AG10803 (cell line): Measurements from ENCODE around the gene PRDM16.

ENCODE experiments used
- DNase-seq: peaks from one replicate; pipeline ENCODE4 v3.0.0; 2010; ENCODE audit warnings: low read depth
- H3K4me3 ChIP-seq: 2 replicates; pipeline ENCODE4 v1.5.1; 2011; ENCODE audit warnings: mild to moderate bottlenecking, low read length, control low read depth
- TF ChIP-seq, protein P1 (sequence below): conservative IDR thresholded peaks from 2 replicates; pipeline ENCODE4 v1.5.1; 2011; ENCODE audit warnings: mild to moderate bottlenecking, low read length, control low read depth, inconsistent platforms

Gene PRDM16

DNA sequence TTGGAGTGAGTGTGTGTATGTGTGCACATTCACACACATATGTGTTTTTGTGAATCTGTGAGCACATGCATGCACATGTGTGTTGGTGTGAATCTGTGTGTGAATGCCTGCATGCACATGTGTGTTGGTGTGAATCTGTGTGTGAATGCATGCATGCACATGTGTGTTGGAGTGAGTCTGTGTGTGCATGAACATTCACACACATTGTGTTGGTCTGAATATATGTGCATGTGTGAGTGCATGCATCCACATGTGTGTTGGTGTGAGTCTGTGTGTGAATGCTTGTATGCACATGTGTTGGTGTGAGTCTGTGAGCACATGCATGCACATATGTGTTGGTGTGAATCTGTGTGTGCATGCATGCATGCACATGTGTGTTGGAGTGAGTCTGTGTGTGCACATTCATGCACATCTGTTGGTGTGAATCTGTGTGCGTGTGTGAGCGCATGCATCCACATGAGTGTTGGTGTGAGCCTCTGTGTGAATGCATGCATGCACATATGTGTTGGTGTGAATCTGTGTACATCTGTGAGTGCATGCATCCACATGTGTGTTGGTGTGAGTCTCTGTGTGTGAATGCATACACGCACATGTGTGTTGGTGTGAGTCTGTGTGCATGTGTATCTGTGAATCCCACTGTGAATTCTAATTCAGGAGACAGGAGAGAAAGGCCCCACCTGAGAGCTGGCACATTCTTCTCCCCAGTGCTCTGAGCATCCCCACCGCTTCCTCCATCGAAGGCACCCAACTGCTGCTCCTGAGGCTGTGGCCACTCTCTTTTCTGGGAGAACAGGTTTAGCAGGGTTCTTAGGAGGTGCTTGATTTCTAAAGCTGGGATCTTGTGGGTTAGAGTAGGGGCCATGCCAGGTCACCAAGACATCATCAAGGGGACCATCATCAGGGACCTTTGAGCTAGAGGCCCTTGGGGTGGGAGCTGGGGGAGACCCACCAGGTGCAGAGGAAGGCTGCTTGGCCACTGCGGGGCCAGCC, 267.9 kb downstream of the PRDM16 start:
- H3K4me3 ChIP-seq, result no peak overlapping the region
- TF ChIP-seq, protein P1, sequence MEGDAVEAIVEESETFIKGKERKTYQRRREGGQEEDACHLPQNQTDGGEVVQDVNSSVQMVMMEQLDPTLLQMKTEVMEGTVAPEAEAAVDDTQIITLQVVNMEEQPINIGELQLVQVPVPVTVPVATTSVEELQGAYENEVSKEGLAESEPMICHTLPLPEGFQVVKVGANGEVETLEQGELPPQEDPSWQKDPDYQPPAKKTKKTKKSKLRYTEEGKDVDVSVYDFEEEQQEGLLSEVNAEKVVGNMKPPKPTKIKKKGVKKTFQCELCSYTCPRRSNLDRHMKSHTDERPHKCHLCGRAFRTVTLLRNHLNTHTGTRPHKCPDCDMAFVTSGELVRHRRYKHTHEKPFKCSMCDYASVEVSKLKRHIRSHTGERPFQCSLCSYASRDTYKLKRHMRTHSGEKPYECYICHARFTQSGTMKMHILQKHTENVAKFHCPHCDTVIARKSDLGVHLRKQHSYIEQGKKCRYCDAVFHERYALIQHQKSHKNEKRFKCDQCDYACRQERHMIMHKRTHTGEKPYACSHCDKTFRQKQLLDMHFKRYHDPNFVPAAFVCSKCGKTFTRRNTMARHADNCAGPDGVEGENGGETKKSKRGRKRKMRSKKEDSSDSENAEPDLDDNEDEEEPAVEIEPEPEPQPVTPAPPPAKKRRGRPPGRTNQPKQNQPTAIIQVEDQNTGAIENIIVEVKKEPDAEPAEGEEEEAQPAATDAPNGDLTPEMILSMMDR, result no peak
- no peak for DNase-seq

DNA sequence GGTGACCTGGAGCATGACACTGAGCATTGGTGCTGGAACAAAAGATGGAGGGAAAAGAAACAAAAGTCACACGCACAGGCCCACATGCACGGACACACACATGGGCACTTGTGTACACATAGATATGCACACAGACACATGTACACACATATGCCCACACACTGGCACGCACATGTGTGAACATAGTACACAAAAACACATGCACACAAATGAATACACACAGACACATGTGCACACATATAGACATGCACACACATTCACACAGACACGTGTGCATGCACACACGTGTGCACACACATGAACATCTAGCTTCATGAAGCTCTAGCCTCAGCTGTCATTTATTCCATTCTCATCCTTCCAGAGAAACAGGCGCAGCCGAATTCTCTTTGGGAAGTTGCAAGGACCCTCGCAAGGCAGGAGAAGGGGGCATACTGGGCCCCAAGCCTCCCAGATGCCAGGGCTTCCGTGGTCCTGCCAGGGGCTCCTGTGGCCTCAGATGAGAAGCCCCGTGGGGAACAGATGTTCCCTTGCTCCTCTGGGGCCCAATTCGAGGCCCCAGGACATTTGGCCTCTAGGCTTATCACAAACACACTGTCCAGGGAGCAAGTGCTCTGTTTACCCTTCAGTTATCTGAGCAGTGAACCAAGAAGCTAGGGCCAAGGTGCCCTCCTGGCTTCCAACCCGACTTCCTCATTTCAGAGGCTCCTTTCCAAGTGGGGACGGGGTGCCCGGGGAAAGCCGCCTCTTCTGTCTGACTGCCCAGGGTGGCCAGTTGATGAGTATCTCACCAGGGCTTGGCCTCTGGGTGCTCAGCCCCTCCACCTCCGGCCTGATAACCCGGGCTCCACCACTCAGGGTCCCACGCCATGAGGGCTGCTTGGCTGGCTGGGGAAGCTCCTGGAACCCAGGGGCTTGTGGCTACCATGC, 269.1 kb downstream of the PRDM16 start:
- DNase-seq, result no peak
- no peak overlapping the region for H3K4me3 ChIP-seq
- TF ChIP-seq, protein P1, result no peak

DNA sequence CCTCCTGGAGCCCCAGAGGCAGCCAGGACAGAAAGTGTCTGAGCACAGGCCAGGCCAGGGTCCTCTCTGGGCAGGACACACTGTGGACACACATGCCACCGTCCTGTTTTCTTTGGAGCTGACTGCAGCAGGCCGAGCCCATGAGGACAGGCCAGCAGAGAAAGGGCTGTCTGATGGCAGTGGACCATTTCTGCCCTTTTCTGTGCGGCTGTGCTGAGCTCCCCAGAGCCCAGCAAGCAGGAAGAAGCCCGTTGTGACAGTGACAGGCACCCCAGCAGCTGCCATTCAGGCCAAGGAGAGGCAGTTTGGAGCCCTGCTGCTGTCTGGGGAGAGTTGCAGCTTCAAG, 269.7 kb downstream of the PRDM16 start:
- no peak overlapping the region for H3K4me3 ChIP-seq
- TF ChIP-seq, protein P1, result no peak
- DNase-seq, result no peak

DNA sequence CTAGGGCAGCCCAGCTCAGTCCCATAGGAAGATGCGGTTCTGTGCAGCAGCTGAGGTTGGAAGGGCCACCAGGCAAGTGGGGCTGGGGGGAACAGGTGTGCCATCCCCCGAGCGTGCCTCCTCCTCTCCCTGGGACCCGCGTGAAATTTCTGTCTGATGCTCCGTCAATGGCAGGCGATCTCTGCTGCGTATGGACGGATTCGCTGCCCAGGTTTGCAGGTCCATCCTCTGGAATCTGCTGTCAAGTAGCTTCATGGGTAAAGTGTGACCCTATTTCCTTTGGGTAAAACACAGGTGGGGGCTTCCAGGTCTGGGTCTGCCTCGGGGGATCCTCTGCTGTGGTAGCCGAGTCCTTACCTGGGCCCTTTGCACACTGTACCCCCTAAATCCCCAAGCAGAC, 270.9 kb downstream of the PRDM16 start:
- TF ChIP-seq, protein P1, result no peak
- DNase-seq, result no peak
- no peak overlapping the region for H3K4me3 ChIP-seq

DNA sequence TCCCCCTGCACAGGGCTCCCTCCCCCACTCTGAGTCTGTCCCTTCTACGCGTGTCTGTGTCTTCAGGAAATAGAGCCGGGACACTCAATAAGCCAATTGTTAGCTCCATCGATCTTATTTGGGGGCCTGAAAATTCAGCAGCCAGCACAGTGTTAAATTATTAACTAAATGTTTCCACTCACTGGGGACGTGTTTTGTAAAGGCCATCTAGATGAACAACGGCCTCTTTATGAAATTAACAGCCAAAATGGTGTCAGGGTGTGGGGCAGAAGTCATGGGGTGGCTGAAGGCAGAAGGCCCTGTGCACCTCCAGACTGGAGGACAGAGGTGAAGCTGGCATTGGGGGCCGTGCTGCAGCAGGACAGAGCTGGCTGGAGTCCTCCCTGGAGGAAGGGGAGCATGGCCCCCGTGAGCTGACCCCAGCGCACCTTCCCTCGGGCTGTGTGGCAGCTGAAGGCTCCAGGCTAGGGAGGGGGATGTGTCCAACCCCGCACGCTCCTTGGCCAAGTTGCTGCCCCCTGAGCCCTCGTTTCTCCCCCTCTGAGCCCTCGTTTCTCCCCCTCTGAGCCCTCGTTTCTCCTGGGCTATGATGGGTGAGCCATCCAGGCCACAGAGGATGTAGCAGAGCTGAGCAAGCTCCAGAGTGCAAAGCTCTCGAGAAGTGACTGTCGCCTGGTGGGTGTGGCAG, 271.7 kb downstream of the PRDM16 start:
- DNase-seq, result no peak
- H3K4me3 ChIP-seq, result no peak overlapping the region
- TF ChIP-seq, protein P1, result no peak

DNA sequence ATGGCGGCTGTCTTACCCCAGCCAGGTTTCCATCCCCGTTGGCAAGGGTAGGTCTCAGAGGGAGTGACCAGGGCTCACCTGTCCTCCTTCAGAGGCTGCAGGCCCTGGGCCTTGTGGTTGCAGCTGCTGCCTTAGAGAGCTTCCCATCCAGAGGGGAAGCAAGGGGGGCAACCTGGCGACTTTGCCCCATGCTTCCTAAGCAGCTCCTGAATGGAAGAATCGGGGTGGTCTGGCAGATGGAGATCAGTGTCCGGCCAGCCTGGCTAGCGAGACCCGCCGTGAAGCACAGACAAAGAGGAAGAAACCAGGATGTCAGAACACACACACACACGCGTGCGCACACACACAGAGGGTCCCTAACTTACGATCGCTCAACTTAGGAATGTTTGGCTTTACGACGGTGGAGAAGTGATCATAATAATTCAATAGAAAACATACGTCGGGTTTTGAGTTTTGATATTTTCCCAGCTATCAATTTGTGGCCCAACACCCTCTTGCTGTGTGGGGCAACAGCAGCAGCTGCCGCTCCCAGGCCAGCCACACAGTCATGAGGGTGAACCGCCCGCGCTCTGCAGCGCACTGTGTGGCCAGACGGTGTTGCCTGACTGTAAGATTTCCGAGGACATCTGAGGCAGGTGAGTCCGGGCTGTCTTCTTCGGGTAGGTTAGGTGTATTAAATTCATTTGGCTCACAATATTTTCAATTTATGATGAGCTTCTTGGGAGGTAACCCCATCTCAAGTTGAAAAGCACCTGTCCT, 272.4 kb downstream of the PRDM16 start:
- TF ChIP-seq, protein P1, result no peak
- DNase-seq, result no peak
- H3K4me3 ChIP-seq, result no peak overlapping the region
